Measurements from ENCODE around the gene AIG1.

- TF ChIP-seq CTCF (IDR thresholded peaks at IDR 0.05; ENCODE audit: poor library complexity): no peak
- no peak for TF ChIP-seq EZH2 (IDR thresholded peaks at IDR 0.05; ENCODE audit: borderline replicate concordance)
These were observed 228.2 kb downstream of the AIG1 start for GRCh38 chr6:143288923-143289322.

Data from hepatocyte (in vitro differentiated cells).